H9 (cell line): ENCODE measurements around the gene TMEM242. TPM values are rescaled to one million over a fixed set of nuclear protein-coding genes. Genes with fewer than 3 reads are reported as not detected.

Source experiments
- DNase-seq: peaks from one replicate; pipeline ENCODE4 v3.0.0-alpha.2; 2017
- H2AFZ ChIP-seq: one replicate; pipeline ENCODE4 v1.6.1; 2013; ENCODE audit warnings: mild to moderate bottlenecking, low read length, control low read depth, moderate library complexity
- H2AK5ac ChIP-seq: 2 replicates; pipeline ENCODE4 v1.6.1; 2013; ENCODE audit warnings: low read length, control low read depth, mixed read lengths; ENCODE audit not compliant: insufficient read length
- H2BK120ac ChIP-seq: one replicate; pipeline ENCODE4 v1.6.1; 2013; ENCODE audit warnings: low read depth, mild to moderate bottlenecking, low read length, control low read depth, inconsistent platforms; ENCODE audit not compliant: poor library complexity, severe bottlenecking
- H2BK12ac ChIP-seq: 2 replicates; pipeline ENCODE4 v1.6.1; 2013; ENCODE audit warnings: low read length, control low read depth, mixed read lengths, low read depth; ENCODE audit not compliant: insufficient read length
- H2BK15ac ChIP-seq: 2 replicates; pipeline ENCODE4 v1.6.1; 2013; ENCODE audit warnings: low read depth, low read length, control low read depth
- H2BK20ac ChIP-seq: one replicate; pipeline ENCODE4 v1.6.1; 2013; ENCODE audit warnings: low read depth, mild to moderate bottlenecking, low read length, control low read depth, inconsistent platforms; ENCODE audit not compliant: poor library complexity, severe bottlenecking
- H2BK5ac ChIP-seq: 2 replicates; pipeline ENCODE4 v1.6.1; 2013; ENCODE audit warnings: low read length, control low read depth, mixed read lengths; ENCODE audit not compliant: insufficient read length
- H3K14ac ChIP-seq: 2 replicates; pipeline ENCODE4 v1.6.1; 2013; ENCODE audit warnings: low read length, control low read depth; ENCODE audit not compliant: insufficient read depth
- H3K18ac ChIP-seq: 2 replicates; pipeline ENCODE4 v1.6.1; 2013; ENCODE audit warnings: low read depth, mild to moderate bottlenecking, mixed read lengths, low read length, control low read depth; ENCODE audit not compliant: insufficient read length
- H3K23ac ChIP-seq: 2 replicates; pipeline ENCODE4 v1.6.1; 2013; ENCODE audit warnings: low read length, control low read depth, mixed read lengths, low read depth; ENCODE audit not compliant: insufficient read length
- H3K23me2 ChIP-seq: 2 replicates; pipeline ENCODE4 v1.6.1; 2013; ENCODE audit warnings: low read depth, mild to moderate bottlenecking, mixed read lengths, low read length, control low read depth; ENCODE audit not compliant: insufficient read length, poor library complexity, severe bottlenecking
- H3K27ac ChIP-seq: 2 replicates; pipeline ENCODE4 v1.5.1; 2013; ENCODE audit warnings: low read length, control low read depth, mixed read lengths, low read depth; ENCODE audit not compliant: insufficient read length
- H3K27me3 ChIP-seq: 2 replicates; pipeline ENCODE4 v1.6.1; 2013; ENCODE audit warnings: low read length, control low read depth, inconsistent platforms; ENCODE audit not compliant: insufficient read depth
- H3K4ac ChIP-seq: 2 replicates; pipeline ENCODE4 v1.6.1; 2013; ENCODE audit warnings: low read depth, mild to moderate bottlenecking, control low read depth, inconsistent platforms, low read length, moderate library complexity
- H3K4me1 ChIP-seq: 2 replicates; pipeline ENCODE4 v1.6.1; 2013; ENCODE audit warnings: low read length, control low read depth, inconsistent platforms; ENCODE audit not compliant: insufficient read depth
- H3K4me2 ChIP-seq: 2 replicates; pipeline ENCODE4 v1.6.1; 2013; ENCODE audit warnings: low read length, control low read depth, mixed read lengths; ENCODE audit not compliant: insufficient read length, insufficient read depth
- H3K56ac ChIP-seq: 2 replicates; pipeline ENCODE4 v1.6.1; 2013; ENCODE audit warnings: low read depth, mild to moderate bottlenecking, mixed read lengths, low read length, control low read depth; ENCODE audit not compliant: insufficient read length
- H3K79me1 ChIP-seq: 2 replicates; pipeline ENCODE4 v1.6.1; 2013; ENCODE audit warnings: low read depth, mild to moderate bottlenecking, moderate library complexity, low read length, control low read depth, inconsistent platforms; ENCODE audit not compliant: insufficient read depth, poor library complexity, severe bottlenecking
- H3K79me2 ChIP-seq: 2 replicates; pipeline ENCODE4 v1.6.1; 2013; ENCODE audit warnings: low read length, control low read depth, inconsistent platforms; ENCODE audit not compliant: insufficient read depth
- H3K9ac ChIP-seq: 2 replicates; pipeline ENCODE4 v1.6.1; 2013; ENCODE audit warnings: low read length, control low read depth, mixed read lengths; ENCODE audit not compliant: insufficient read length; ENCODE audit errors: extremely low read depth
- H3K9me3 ChIP-seq: one replicate; pipeline ENCODE4 v1.6.1; 2013; ENCODE audit warnings: low read depth, low read length, inconsistent platforms; ENCODE audit not compliant: control insufficient read depth
- H3T11ph ChIP-seq: one replicate; pipeline ENCODE4 v1.6.1; 2013; ENCODE audit warnings: mild to moderate bottlenecking, low read length, control low read depth, inconsistent platforms
- H4K20me1 ChIP-seq: one replicate; pipeline ENCODE4 v1.6.1; 2013; ENCODE audit not compliant: control insufficient read depth, insufficient read length, insufficient read depth
- H4K5ac ChIP-seq: 2 replicates; pipeline ENCODE4 v1.6.1; 2013; ENCODE audit warnings: low read depth, mild to moderate bottlenecking, mixed read lengths, low read length, control low read depth; ENCODE audit not compliant: insufficient read length
- H4K8ac ChIP-seq: replicated peaks from 2 replicates; pipeline ENCODE4 v1.6.1; 2013; ENCODE audit warnings: low read length, control low read depth, mixed read lengths, low read depth; ENCODE audit not compliant: insufficient read length
- H4K91ac ChIP-seq: 2 replicates; pipeline ENCODE4 v1.6.1; 2013; ENCODE audit warnings: low read depth, mild to moderate bottlenecking, moderate library complexity, mixed read lengths, low read length, control low read depth; ENCODE audit not compliant: insufficient read length
- H3K27ac Mint-ChIP-seq, 3 experiments: 2 replicates in 2 of 3; 3 replicates in 1 of 3; pipeline ENCODE4 v1.8.0; 2020 to 2021; ENCODE audit warnings: mixed read lengths in 3 of 3, mild to moderate bottlenecking in 1 of 3, moderate library complexity in 1 of 3
- H3K27me3 Mint-ChIP-seq: 2 replicates; pipeline ENCODE4 v1.8.0; 2021; ENCODE audit warnings: low read depth, mild to moderate bottlenecking, moderate library complexity, mixed read lengths
- H3K36me3 Mint-ChIP-seq, 3 experiments: 2 replicates in 2 of 3; 3 replicates in 1 of 3; pipeline ENCODE4 v1.8.0; 2020 to 2021; ENCODE audit warnings: low read depth in 3 of 3, mixed read lengths in 3 of 3; ENCODE audit not compliant: insufficient read depth in 1 of 3
- H3K4me1 Mint-ChIP-seq, 2 experiments: 2 replicates each; pipeline ENCODE4 v1.8.0; 2020; ENCODE audit warnings: mixed read lengths in 2 of 2
- H3K4me3 Mint-ChIP-seq, 2 experiments: 2 replicates in 1 of 2; 3 replicates in 1 of 2; pipeline ENCODE4 v1.8.0; 2020 to 2021; ENCODE audit warnings: mild to moderate bottlenecking in 2 of 2, mixed read lengths in 2 of 2, moderate library complexity in 1 of 2
- H3K9me3 Mint-ChIP-seq, 2 experiments: 2 replicates in 1 of 2; 3 replicates in 1 of 2; pipeline ENCODE4 v1.8.0; 2020; ENCODE audit warnings: mild to moderate bottlenecking in 2 of 2, mixed read lengths in 2 of 2, moderate library complexity in 1 of 2
- WGBS: extraction: QIAGEN DNeasy Blood & Tissue Kit; methylation state at CpG from one replicate; pipeline ENCODE4 v1.1.7; 2013; ENCODE audit warnings: missing lambda C conversion rate, low lambda C conversion rate, mixed read lengths; ENCODE audit not compliant: insufficient read length; ENCODE audit errors: extremely low coverage; 5-methylcytosine and 5-hydroxymethylcytosine counted together
- total RNA-seq: library from RNA; stranded (reverse); gene quantifications from 2 replicates; pipeline ENCODE4 v1.2.1, GENCODE V29; 2021
- TF ChIP-seq, protein P1 (sequence below): fragments of 200-600 bp; sonication (generic); conservative IDR thresholded peaks from 3 replicates; pipeline ENCODE4 v1.8.0; 2021; ENCODE audit warnings: antibody characterized with exemption, mild to moderate bottlenecking

TMEM242 gene
- total RNA-seq, 1 experiment from 2014 or later: 10.5 TPM

DNA sequence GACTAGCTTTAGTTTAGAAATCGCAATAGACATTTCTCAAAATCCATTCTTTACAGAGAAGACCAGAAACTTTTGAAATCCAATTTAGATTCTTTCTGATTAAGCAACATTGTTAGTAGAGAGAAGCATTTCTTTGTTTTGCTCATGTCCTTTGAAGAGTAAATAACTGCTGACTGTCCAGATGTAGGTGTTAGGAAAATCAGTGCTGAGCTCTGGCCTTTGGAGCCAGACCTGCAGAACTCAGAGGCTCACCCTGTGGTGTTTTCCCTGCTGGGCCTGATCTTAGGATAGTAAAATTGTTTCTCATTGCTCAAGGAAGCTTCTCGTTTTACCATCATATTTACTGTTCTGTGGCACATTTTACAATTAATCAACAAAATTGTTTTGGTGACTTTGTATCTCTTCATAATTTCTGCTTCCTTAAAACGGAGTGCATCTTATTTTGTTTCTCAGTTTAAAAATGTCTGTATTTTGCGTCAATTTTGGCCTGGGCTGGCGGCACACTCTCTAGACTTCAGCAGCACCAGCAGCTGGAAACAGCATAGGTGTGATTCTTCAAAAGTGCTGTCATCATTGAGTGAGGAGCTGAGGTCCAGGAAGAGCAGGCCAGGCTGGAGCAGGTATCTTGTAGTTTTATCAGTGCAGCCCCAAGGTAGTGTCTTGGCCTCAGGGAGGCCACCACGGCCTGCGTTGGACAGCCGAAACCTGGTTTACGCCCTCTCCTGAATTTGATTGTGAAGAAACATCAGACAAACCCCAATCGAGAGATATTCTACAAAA, 49.4 kb upstream of the TMEM242 start:
- H4K8ac ChIP-seq: no peak overlapping the region
- H2AK5ac ChIP-seq: no peak overlapping the region
- no peak overlapping the region for H3K9ac ChIP-seq
- H3K9me3 ChIP-seq: no peaks in the 10 kb centered on the region
- no peak overlapping the region for H3T11ph ChIP-seq
- H2BK20ac ChIP-seq: no peak overlapping the region
- no peak overlapping the region for H4K5ac ChIP-seq
- H2BK120ac ChIP-seq: no peak overlapping the region
- no peaks in the 10 kb centered on the region for H3K79me2 ChIP-seq
- H3K4me1 ChIP-seq: peaks cover 5% of the 10 kb centered on the region; the same call in 1 of the 2 replicates
- Mint-ChIP-seq H3K4me1 (peaks cover 10 to 15% of the 10 kb centered on the region in 2 experiments), H3K36me3 (no peaks in the 10 kb centered on the region), H3K27ac (no peak overlapping the region), H3K4me3 (no peak overlapping the region), H3K27me3 (peaks cover 22% of the 10 kb centered on the region), H3K9me3 (no peaks in the 10 kb centered on the region)
- no peak overlapping the region for H3K27ac ChIP-seq
- no peak overlapping the region for H3K4ac ChIP-seq
- H3K27me3 ChIP-seq: no peaks in the 10 kb centered on the region
- no peak overlapping the region for H2BK12ac ChIP-seq
- DNase-seq: no peak
- no peak overlapping the region for H3K18ac ChIP-seq
- H3K14ac ChIP-seq: no peak overlapping the region
- no peaks in the 10 kb centered on the region for H4K20me1 ChIP-seq
- no CpG with 5 or more reads among the region's 10 CpGs for WGBS
- no peaks in the 10 kb centered on the region for H3K79me1 ChIP-seq
- H2BK15ac ChIP-seq: no peak overlapping the region
- H3K56ac ChIP-seq: no peak overlapping the region
- H2BK5ac ChIP-seq: no peak overlapping the region
- TF ChIP-seq, protein P1, sequence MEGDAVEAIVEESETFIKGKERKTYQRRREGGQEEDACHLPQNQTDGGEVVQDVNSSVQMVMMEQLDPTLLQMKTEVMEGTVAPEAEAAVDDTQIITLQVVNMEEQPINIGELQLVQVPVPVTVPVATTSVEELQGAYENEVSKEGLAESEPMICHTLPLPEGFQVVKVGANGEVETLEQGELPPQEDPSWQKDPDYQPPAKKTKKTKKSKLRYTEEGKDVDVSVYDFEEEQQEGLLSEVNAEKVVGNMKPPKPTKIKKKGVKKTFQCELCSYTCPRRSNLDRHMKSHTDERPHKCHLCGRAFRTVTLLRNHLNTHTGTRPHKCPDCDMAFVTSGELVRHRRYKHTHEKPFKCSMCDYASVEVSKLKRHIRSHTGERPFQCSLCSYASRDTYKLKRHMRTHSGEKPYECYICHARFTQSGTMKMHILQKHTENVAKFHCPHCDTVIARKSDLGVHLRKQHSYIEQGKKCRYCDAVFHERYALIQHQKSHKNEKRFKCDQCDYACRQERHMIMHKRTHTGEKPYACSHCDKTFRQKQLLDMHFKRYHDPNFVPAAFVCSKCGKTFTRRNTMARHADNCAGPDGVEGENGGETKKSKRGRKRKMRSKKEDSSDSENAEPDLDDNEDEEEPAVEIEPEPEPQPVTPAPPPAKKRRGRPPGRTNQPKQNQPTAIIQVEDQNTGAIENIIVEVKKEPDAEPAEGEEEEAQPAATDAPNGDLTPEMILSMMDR: no peak
- H3K23ac ChIP-seq: no peak overlapping the region
- no peak overlapping the region for H2AFZ ChIP-seq
- no peak overlapping the region for H3K4me2 ChIP-seq
- no peaks in the 10 kb centered on the region for H3K23me2 ChIP-seq
- H4K91ac ChIP-seq: no peak overlapping the region
